ENCODE measurements around the gene FAM162A.
"Not testable (repeated sequence)": the region's sequence is repeated elsewhere in the genome, so short reads cannot be mapped to it uniquely, and the experiment has no call there.

Gene FAM162A

DNA sequence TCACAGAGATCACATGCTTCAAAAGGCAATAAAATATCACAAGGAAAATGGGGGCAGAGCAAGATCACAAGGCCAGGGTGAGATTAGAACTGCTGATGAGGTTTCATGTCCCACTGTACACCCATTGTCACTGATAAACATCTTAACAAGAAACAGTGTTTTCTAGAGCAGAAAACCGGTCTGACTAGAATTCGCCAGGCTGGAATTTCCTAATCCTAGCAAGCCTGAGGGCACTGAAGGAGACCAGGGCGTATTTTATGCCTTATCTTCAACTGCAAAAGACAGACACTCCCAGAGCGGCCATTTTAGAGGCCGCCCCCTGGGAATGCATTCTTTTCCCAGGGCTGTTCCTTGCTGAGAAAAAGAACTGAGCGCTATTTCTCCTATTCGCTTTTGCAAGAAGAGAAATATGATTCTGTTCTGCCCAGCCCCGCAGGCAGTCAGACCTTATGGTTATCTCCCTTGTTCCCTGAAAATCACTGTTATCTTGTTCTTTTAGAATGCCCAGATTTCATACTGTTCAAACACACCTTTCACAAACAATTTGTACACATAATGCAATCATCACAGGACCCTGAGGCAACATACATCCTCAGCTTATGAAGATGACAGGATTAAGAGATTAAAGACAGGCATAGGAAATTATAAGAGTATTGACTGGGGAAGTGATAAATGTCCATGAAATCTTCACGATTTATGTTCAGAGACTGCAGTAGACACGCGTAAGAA lies 59.9 kb downstream of the FAM162A start:
- H3K36me3 ChIP-seq (ENCODE audit: control insufficient read depth in 2 of 2, insufficient read depth in 2 of 2, low read length in 2 of 2), result peaks cover 31 to 34% of the 10 kb centered on the region in 2 donors
- not testable (repeated sequence) for H3K9ac ChIP-seq (ENCODE audit: low read depth in 1 of 2, low read length in 2 of 2); H3K27me3 ChIP-seq (ENCODE audit: control insufficient read depth in 2 of 2, insufficient read depth in 2 of 2, low read length in 2 of 2); H3K9me3 ChIP-seq (ENCODE audit: control insufficient read depth in 2 of 2, low read length in 2 of 2); H3K4me1 ChIP-seq (ENCODE audit: control insufficient read depth in 2 of 2, insufficient read depth in 2 of 2, low read length in 2 of 2); H3K4me3 ChIP-seq (ENCODE audit: low read length in 2 of 2); H3K27ac ChIP-seq (ENCODE audit: low read depth in 2 of 2, low read length in 2 of 2)

DNA sequence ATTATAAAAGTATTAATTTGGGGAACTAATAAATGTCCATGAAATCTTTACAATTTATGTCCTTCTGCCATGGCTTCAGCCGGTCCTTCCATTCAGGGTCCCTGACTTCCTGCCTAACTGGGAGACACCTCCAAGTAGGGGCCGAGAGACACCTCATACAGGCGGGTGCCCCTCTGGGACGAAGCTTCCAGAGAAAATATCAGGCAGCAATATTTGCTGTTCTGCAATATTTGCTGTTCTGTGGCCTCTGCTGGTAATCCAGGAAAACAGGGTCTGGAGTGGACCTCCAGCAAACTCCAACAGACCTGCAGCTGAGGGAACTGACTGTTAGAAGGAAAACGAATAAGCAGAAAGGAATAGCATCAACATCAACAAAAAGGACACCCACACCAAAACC lies 60.5 kb downstream of the FAM162A start:
- H3K9ac ChIP-seq (ENCODE audit: low read depth in 1 of 2, low read length in 2 of 2); H3K4me3 ChIP-seq (ENCODE audit: low read length in 2 of 2); H3K27me3 ChIP-seq (ENCODE audit: control insufficient read depth in 2 of 2, insufficient read depth in 2 of 2, low read length in 2 of 2); H3K9me3 ChIP-seq (ENCODE audit: control insufficient read depth in 2 of 2, low read length in 2 of 2); H3K27ac ChIP-seq (ENCODE audit: low read depth in 2 of 2, low read length in 2 of 2); H3K4me1 ChIP-seq (ENCODE audit: control insufficient read depth in 2 of 2, insufficient read depth in 2 of 2, low read length in 2 of 2): not testable (repeated sequence)
- peaks cover 32% of the 10 kb centered on the region in 2 donors for H3K36me3 ChIP-seq (ENCODE audit: control insufficient read depth in 2 of 2, insufficient read depth in 2 of 2, low read length in 2 of 2)

DNA sequence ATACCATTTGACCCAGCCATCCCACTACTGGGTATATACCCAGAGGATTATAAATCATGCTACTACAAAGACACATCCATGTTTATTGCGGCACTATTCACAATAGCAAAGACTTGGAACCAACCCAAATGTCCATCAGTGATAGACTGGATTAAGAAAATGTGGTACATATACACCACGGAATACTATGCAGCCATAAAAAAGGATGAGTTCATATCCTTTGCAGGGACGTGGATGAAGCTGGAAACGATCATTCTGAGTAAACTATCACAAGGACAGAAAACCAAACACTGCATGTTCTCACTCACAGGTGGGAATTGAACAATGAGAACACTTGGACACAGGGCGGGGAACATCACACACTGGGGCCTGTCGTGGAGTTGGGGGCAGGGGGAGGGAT lies 64.2 kb downstream of the FAM162A start:
- H3K36me3 ChIP-seq (ENCODE audit: control insufficient read depth in 2 of 2, insufficient read depth in 2 of 2, low read length in 2 of 2), result peaks cover 27 to 39% of the 10 kb centered on the region in 2 donors

DNA sequence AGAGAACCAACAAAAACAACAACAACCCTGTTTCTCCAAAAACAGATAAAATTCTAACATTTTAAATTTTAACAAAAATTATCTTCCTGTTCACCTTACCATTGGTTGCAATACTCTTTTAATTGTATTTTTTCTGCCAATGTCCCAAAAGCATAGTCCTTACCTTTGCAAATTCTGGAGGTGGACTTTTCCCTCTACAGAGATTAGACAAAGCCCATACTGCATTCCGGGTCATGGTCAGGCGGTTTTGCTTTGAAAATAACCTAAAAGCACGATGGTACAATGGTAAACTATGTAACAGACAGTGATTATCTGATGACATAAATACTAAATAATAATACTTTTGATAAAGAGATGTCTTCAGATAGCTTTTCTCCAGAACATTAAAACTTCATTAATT lies 67.4 kb downstream of the FAM162A start:
- no peaks in the 10 kb centered on the region for H3K4me1 ChIP-seq (ENCODE audit: control insufficient read depth in 2 of 2, insufficient read depth in 2 of 2, low read length in 2 of 2)
- H3K9me3 ChIP-seq (ENCODE audit: control insufficient read depth in 2 of 2, low read length in 2 of 2), result no peaks in the 10 kb centered on the region
- H3K36me3 ChIP-seq (ENCODE audit: control insufficient read depth in 2 of 2, insufficient read depth in 2 of 2, low read length in 2 of 2), result peaks cover 27 to 29% of the 10 kb centered on the region in 2 donors
- H3K27me3 ChIP-seq (ENCODE audit: control insufficient read depth in 2 of 2, insufficient read depth in 2 of 2, low read length in 2 of 2), result no peaks in the 10 kb centered on the region
- H3K9ac ChIP-seq (ENCODE audit: low read depth in 1 of 2, low read length in 2 of 2), result no peak overlapping the region
- H3K4me3 ChIP-seq (ENCODE audit: low read length in 2 of 2), result no peak overlapping the region
- no peak overlapping the region for H3K27ac ChIP-seq (ENCODE audit: low read depth in 2 of 2, low read length in 2 of 2)

More for the DNA sequence above, 64.2 kb downstream of the FAM162A start:
- not testable (repeated sequence) for H3K9me3 ChIP-seq (ENCODE audit: control insufficient read depth in 2 of 2, low read length in 2 of 2); H3K27me3 ChIP-seq (ENCODE audit: control insufficient read depth in 2 of 2, insufficient read depth in 2 of 2, low read length in 2 of 2); H3K9ac ChIP-seq (ENCODE audit: low read depth in 1 of 2, low read length in 2 of 2); H3K27ac ChIP-seq (ENCODE audit: low read depth in 2 of 2, low read length in 2 of 2); H3K4me1 ChIP-seq (ENCODE audit: control insufficient read depth in 2 of 2, insufficient read depth in 2 of 2, low read length in 2 of 2); H3K4me3 ChIP-seq (ENCODE audit: low read length in 2 of 2)

DNA sequence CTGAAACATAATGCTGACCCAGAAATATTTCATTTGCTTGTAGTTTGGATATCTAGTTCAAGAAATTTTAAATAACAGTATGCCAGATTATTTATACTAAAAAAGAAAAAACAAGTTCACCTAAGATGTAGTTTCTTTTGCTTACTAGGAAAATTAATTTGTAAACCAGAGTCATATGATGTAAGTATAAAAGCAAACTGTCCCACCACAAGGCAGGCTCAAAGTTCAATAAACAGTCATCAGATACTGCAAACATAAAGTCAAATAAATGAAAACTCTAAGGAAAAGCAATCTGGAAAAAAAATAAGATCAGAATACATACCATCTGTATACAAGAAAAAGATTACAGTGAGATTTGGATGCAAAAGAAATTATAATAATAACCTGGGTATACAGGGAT lies 72.1 kb downstream of the FAM162A start:
- Histone ChIP-seq H3K36me3 (ENCODE audit: control insufficient read depth in 2 of 2, insufficient read depth in 2 of 2, low read length in 2 of 2) (peaks cover 24 to 39% of the 10 kb centered on the region in 2 donors), H3K27ac (ENCODE audit: low read depth in 2 of 2, low read length in 2 of 2) (no peak overlapping the region), H3K9ac (ENCODE audit: low read depth in 1 of 2, low read length in 2 of 2) (no peak overlapping the region), H3K4me1 (ENCODE audit: control insufficient read depth in 2 of 2, insufficient read depth in 2 of 2, low read length in 2 of 2) (no peaks in the 10 kb centered on the region), H3K9me3 (ENCODE audit: control insufficient read depth in 2 of 2, low read length in 2 of 2) (no peaks in the 10 kb centered on the region), H3K27me3 (ENCODE audit: control insufficient read depth in 2 of 2, insufficient read depth in 2 of 2, low read length in 2 of 2) (no peaks in the 10 kb centered on the region), H3K4me3 (ENCODE audit: low read length in 2 of 2) (no peak overlapping the region)

DNA sequence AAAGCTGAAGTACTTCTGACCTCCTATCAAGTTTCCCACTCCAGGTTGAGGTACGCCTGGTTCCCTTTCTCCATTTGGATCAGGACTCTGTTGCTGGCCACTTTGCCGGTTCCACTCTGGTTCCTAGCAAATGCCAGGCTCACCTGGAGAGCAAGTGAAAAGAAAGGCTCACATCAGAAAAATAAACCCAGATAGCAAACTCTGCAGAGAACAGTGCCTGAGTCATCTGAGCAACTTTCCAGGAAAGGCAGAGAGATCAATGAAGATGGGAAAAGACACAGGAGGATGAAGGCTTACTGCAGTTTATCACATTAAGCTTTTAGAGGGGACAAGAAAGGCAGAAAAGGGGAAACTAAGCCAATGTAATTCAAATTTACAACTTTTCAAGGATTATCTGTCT lies 73.7 kb downstream of the FAM162A start:
- H3K27ac ChIP-seq (ENCODE audit: low read depth in 2 of 2, low read length in 2 of 2), result no peak overlapping the region
- H3K4me1 ChIP-seq (ENCODE audit: control insufficient read depth in 2 of 2, insufficient read depth in 2 of 2, low read length in 2 of 2), result no peaks in the 10 kb centered on the region
- no peak overlapping the region for H3K4me3 ChIP-seq (ENCODE audit: low read length in 2 of 2)
- H3K9ac ChIP-seq (ENCODE audit: low read depth in 1 of 2, low read length in 2 of 2), result no peak overlapping the region
- H3K36me3 ChIP-seq (ENCODE audit: control insufficient read depth in 2 of 2, insufficient read depth in 2 of 2, low read length in 2 of 2), result peaks cover 20 to 34% of the 10 kb centered on the region in 2 donors
- no peaks in the 10 kb centered on the region for H3K27me3 ChIP-seq (ENCODE audit: control insufficient read depth in 2 of 2, insufficient read depth in 2 of 2, low read length in 2 of 2)
- H3K9me3 ChIP-seq (ENCODE audit: control insufficient read depth in 2 of 2, low read length in 2 of 2), result no peaks in the 10 kb centered on the region

DNA sequence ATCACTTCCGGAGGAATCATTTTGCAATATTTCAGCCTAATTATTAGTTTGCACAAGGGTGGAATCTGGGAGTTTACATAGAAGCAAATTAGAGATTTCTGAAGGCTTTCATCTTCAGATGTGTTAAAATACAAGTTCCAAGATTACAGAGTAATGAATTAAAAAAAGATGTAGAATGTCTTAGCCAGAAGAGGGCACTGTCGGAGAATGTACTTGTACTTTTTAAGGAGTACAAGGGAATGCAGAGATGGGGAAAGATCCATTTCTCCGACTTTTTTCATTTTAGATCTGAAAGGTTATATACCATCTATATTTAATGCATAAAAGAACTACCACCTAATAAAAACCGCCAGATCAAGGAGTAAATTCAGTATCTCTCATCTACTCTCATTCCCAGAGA lies 75.0 kb downstream of the FAM162A start:
- no peak overlapping the region for H3K9ac ChIP-seq (ENCODE audit: low read depth in 1 of 2, low read length in 2 of 2)
- H3K4me3 ChIP-seq (ENCODE audit: low read length in 2 of 2), result no peak overlapping the region
- H3K27ac ChIP-seq (ENCODE audit: low read depth in 2 of 2, low read length in 2 of 2), result no peak overlapping the region
- no peaks in the 10 kb centered on the region for H3K9me3 ChIP-seq (ENCODE audit: control insufficient read depth in 2 of 2, low read length in 2 of 2)
- peaks cover 16 to 24% of the 10 kb centered on the region in 2 donors for H3K36me3 ChIP-seq (ENCODE audit: control insufficient read depth in 2 of 2, insufficient read depth in 2 of 2, low read length in 2 of 2)
- no peaks in the 10 kb centered on the region for H3K4me1 ChIP-seq (ENCODE audit: control insufficient read depth in 2 of 2, insufficient read depth in 2 of 2, low read length in 2 of 2)
- H3K27me3 ChIP-seq (ENCODE audit: control insufficient read depth in 2 of 2, insufficient read depth in 2 of 2, low read length in 2 of 2), result no peaks in the 10 kb centered on the region

DNA sequence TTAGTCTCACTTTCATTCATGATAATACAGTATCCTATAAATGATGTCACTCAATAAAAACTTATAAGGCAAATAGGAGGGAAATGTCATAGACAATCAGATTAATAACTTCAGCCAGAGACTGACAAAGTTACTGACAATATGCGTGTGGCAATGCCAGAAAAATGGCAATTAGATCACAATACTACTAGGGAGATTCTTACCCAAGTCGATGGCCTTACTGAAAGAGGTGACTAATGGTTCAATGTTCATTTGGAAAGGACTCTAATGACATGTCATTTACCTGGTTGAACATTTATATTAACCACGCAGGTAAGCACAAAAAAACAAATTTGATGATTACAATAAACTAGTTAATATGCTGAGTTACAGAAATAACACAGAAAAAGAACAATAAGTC lies 77.8 kb downstream of the FAM162A start:
- no peak overlapping the region for H3K4me3 ChIP-seq (ENCODE audit: low read length in 2 of 2)

More for the DNA sequence above, 77.8 kb downstream of the FAM162A start:
- Histone ChIP-seq H3K4me1 (ENCODE audit: control insufficient read depth in 2 of 2, insufficient read depth in 2 of 2, low read length in 2 of 2) (no peaks in the 10 kb centered on the region), H3K9ac (ENCODE audit: low read depth in 1 of 2, low read length in 2 of 2) (no peak overlapping the region), H3K27ac (ENCODE audit: low read depth in 2 of 2, low read length in 2 of 2) (no peak overlapping the region), H3K27me3 (ENCODE audit: control insufficient read depth in 2 of 2, insufficient read depth in 2 of 2, low read length in 2 of 2) (no peaks in the 10 kb centered on the region), H3K36me3 (ENCODE audit: control insufficient read depth in 2 of 2, insufficient read depth in 2 of 2, low read length in 2 of 2) (peaks cover 16 to 28% of the 10 kb centered on the region in 2 donors), H3K9me3 (ENCODE audit: control insufficient read depth in 2 of 2, low read length in 2 of 2) (no peaks in the 10 kb centered on the region)
